Left lung (tissue), 10 donors: ENCODE data around the gene SUOX. TPM values are rescaled to one million over a fixed set of nuclear protein-coding genes. Genes with fewer than 3 reads are reported as not detected.

ENCODE experiments used
- ATAC-seq: fragments of 200-7000 bp; cut with Tn5 transposase; one replicate; pipeline ENCODE4 v1.9.1; 2020; ENCODE audit warnings: moderate library complexity
- DNase-seq, 4 donors: peaks; one replicate each; pipeline ENCODE4 v3.0.0-alpha.2; 2013 to 2020
- H3K27ac ChIP-seq, 2 donors: fragments of 200-600 bp; sonication (generic) in 1 of 2; one replicate each; pipeline versions ENCODE4 v1.5.0 to v1.8.0; 2020 to 2021
- H3K27me3 ChIP-seq, 2 donors: fragments of 200-600 bp; sonication (generic) in 1 of 2; one replicate each; pipeline versions ENCODE4 v1.5.0 to v1.8.0; 2020 to 2021
- H3K36me3 ChIP-seq, 2 donors: fragments of 200-600 bp; sonication (generic) in 1 of 2; one replicate each; pipeline versions ENCODE4 v1.5.0 to v1.8.0; 2020 to 2021
- H3K4me1 ChIP-seq, 2 donors: fragments of 200-600 bp; one replicate each; pipeline ENCODE4 v1.8.0; 2021
- H3K4me3 ChIP-seq, 2 donors: fragments of 200-600 bp; sonication (generic) in 1 of 2; one replicate each; pipeline versions ENCODE4 v1.5.0 to v1.8.0; 2020 to 2021; ENCODE audit warnings: mild to moderate bottlenecking in 1 of 2
- H3K9me3 ChIP-seq, 2 donors: fragments of 200-600 bp; sonication (generic) in 1 of 2; one replicate each; pipeline versions ENCODE4 v1.5.0 to v1.8.0; 2020 to 2021
- intact Hi-C, 2 donors: fragments of 100-400 bp; cut with DNase I; formaldehyde crosslinking; loops; one replicate each; pipeline versions ENCODE4 v1.11.2 to v1.14.2; 2022
- polyA plus RNA-seq, 6 donors: library from polyadenylated mRNA; unstranded; fragments of 120-200 nt; gene quantifications; one replicate each; pipeline ENCODE4 v1.2.1, GENCODE V29; 2013; ENCODE audit not compliant: insufficient read length in 6 of 6
- total RNA-seq, 2 donors: library from RNA; stranded (reverse); fragmentation: NEBNext Ultra II Directional; extraction: Animal tissue kit (Norgen Biotek cat#: 25700); gene quantifications; one replicate each; pipeline ENCODE4 v1.2.1, GENCODE V29; 2021
- TF ChIP-seq, protein P1 (sequence below), 2 donors: fragments of 200-600 bp; sonication (generic) in 1 of 2; IDR thresholded peaks; one replicate each; pipeline versions ENCODE4 v1.5.0 to v1.8.0; 2021; ENCODE audit warnings: antibody characterized with exemption in 2 of 2
- donor health status: DM: no; HTN: yes; CAD: no.
- donor health status: DM: no; HTN: no; CAD: no.

Gene SUOX
- total and polyA plus RNA-seq, 8 donors = 26.1 to 49.6 (median 41.2) TPM

DNA sequence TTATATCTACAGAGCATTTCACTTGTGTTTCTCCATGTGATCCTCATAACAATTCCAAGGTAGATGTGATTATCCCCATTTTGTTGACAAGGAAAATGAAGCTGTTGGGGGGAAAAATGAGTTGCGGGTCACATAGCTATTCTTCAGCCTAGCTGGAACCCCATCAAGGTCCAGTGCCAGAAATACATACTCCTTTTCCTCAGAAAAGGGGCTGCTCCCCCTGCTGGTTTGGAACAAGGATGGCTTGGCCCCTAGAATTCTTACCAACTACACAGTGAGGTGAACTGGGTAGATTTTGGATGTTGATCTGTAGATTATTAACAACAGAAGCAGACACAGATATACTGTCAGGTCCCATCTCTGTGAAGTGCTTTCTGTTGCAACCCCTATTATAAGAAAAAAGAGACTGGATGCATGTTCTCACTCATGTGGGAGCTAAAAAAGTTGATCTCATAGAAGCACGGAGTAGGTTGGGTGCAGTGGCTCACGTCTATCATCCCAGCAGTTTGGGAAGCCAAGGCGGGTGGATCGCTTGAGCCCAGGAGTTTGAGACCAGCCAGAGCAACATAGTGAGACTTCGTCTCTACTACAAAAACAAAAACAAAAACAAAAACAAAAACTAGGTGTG is 32.7 kb downstream of the SUOX start:
- Histone ChIP-seq H3K27me3 (no peaks in the 10 kb centered on the region), H3K27ac (no peak overlapping the region), H3K4me1 (peaks cover 4 to 8% of the 10 kb centered on the region in 2 donors), H3K36me3 (peaks cover 0 to 52% of the 10 kb centered on the region in 2 donors), H3K9me3 (no peaks in the 10 kb centered on the region), H3K4me3 (no peak overlapping the region)
- ATAC-seq (peak; percentile 91), DNase-seq (peak in 3 of 4 donors; percentile 38 to 79 (median 47))
- TF ChIP-seq, protein P1, sequence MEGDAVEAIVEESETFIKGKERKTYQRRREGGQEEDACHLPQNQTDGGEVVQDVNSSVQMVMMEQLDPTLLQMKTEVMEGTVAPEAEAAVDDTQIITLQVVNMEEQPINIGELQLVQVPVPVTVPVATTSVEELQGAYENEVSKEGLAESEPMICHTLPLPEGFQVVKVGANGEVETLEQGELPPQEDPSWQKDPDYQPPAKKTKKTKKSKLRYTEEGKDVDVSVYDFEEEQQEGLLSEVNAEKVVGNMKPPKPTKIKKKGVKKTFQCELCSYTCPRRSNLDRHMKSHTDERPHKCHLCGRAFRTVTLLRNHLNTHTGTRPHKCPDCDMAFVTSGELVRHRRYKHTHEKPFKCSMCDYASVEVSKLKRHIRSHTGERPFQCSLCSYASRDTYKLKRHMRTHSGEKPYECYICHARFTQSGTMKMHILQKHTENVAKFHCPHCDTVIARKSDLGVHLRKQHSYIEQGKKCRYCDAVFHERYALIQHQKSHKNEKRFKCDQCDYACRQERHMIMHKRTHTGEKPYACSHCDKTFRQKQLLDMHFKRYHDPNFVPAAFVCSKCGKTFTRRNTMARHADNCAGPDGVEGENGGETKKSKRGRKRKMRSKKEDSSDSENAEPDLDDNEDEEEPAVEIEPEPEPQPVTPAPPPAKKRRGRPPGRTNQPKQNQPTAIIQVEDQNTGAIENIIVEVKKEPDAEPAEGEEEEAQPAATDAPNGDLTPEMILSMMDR (IDR thresholded peaks at IDR 0.05) = peak; percentile 30 to 57
- intact Hi-C loops = no loop called here

DNA sequence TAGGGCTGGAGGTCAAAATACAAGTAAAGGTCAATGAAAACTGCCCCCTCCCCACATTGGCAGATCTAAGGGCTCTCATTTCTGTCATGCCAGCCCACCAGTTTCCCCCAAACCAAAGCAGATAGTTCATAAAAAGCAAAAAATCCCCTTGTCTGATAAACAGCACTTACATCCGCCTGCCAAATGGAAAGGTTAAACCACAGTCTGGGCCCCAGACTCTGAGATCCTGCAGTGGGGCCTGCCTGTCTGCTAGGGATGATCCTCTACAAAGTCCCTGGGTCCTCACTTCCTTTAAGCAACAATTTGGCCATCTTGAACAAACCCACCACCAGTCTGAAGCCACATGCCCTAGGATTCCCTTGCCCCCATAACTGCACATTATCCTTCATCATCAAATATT is 34.9 kb downstream of the SUOX start:
- TF ChIP-seq, protein P1 (IDR thresholded peaks at IDR 0.05) = no peak
- H3K27me3 ChIP-seq = no peaks in the 10 kb centered on the region
- H3K36me3 ChIP-seq = peaks cover 0 to 61% of the 10 kb centered on the region in 2 donors
- intact Hi-C loops = no loop called here
- H3K27ac ChIP-seq = no peak overlapping the region
- no peak for DNase-seq
- no peak overlapping the region for H3K4me3 ChIP-seq
- no peak for ATAC-seq
- peaks cover 4 to 8% of the 10 kb centered on the region in 2 donors for H3K4me1 ChIP-seq
- H3K9me3 ChIP-seq = no peaks in the 10 kb centered on the region

DNA sequence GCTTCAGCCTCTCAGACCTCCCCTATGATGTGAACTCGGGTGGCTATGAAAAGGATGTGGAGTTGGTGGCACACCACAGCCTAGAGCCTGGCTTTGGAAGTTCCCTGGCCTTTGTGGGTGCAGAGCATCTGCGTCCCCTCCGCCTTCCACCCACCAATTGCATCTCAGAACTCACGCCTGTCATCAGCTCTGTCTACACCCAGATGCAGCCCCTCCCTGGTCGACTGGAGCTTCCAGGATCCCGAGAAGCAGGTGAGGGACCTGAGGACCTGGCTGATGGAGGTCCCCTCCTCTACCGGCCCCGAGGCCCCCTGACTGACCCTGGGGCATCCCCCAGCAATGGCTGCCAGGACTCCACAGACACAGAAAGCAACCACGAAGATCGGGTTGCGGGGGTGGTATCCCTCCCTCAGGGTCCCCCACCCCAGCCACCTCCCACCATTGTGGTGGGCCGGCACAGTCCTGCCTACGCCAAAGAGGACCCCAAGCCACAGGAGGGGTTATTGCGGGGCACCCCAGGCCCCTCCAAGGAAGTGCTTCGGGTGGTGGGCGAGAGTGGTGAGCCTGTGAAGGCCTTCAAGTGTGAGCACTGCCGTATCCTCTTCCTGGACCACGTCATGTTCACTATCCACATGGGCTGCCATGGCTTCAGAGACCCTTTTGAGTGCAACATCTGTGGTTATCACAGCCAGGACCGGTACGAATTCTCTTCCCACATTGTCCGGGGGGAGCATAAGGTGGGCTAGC is 37.7 kb downstream of the SUOX start:
- H3K9me3 ChIP-seq = no peaks in the 10 kb centered on the region
- peaks cover 0 to 48% of the 10 kb centered on the region in 2 donors for H3K36me3 ChIP-seq
- no peak overlapping the region for H3K27ac ChIP-seq
- no peak overlapping the region for H3K4me3 ChIP-seq
- H3K27me3 ChIP-seq = no peaks in the 10 kb centered on the region
- DNase-seq = no peak
- intact Hi-C loops = loop anchor here in 1 of 2 donors (5.0 kb wide), 1 partner anchor 42 kb away; no protein-coding TSS in a partner anchor
- no peak for ATAC-seq
- H3K4me1 ChIP-seq = no peaks in the 10 kb centered on the region
- TF ChIP-seq, protein P1 (IDR thresholded peaks at IDR 0.05) = no peak

DNA sequence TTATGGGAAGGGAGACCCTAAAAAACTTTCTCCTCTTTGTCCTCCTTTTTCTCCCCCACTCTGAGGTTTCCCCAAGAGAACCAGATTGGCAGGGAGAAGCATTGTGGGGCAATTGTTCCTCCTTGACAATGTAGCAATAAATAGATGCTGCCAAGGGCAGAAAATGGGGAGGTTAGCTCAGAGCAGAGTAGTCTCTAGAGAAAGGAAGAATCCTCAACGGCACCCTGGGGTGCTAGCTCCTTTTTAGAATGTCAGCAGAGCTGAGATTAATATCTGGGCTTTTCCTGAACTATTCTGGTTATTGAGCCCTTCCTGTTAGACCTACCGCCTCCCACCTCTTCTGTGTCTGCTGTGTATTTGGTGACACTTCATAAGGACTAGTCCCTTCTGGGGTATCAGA is 40.1 kb downstream of the SUOX start:
- Histone ChIP-seq H3K4me3 (no peak overlapping the region), H3K27ac (no peak overlapping the region), H3K27me3 (no peaks in the 10 kb centered on the region), H3K36me3 (peaks cover 0 to 45% of the 10 kb centered on the region in 2 donors), H3K4me1 (peaks cover 6 to 10% of the 10 kb centered on the region in 2 donors), H3K9me3 (no peaks in the 10 kb centered on the region)
- no peak for DNase-seq
- ATAC-seq = no peak
- intact Hi-C loops = loop anchor here in 1 of 2 donors (5.0 kb wide), 1 partner anchor 45 kb away; no protein-coding TSS in a partner anchor
- TF ChIP-seq, protein P1 (IDR thresholded peaks at IDR 0.05) = no peak

DNA sequence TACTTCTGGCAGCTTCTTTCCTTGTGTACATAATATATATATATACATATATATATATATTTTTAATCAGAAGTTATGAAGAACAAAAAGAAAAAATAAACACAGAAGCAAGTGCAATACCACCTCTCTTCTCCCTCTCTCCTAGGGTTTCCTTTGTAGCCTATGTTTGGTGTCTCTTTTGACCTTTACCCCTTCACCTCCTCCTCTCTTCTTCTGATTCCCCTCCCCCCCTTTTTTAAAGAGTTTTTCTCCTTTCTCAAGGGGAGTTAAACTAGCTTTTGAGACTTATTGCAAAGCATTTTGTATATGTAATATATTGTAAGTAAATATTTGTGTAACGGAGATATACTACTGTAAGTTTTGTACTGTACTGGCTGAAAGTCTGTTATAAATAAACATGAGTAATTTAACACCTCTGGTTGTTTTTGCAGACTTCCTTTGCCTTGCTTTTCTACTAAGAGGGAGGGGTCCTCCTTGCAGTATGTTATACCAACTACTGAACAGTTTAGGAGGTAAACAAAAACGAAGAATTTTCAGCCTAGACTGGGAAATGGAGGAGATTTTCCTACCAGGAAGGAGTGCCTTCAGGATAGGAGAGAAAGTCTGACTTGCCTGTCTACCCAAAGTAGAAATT is 41.1 kb downstream of the SUOX start:
- Histone ChIP-seq H3K27me3 (no peaks in the 10 kb centered on the region), H3K27ac (no peak overlapping the region), H3K9me3 (no peaks in the 10 kb centered on the region), H3K4me1 (peaks cover 13 to 16% of the 10 kb centered on the region in 2 donors), H3K4me3 (no peak overlapping the region), H3K36me3 (peaks cover 0 to 39% of the 10 kb centered on the region in 2 donors)
- ATAC-seq (no peak), DNase-seq (no peak)
- intact Hi-C loops = loop anchor here in 1 of 2 donors (5.0 kb wide), 1 partner anchor 46 kb away; no protein-coding TSS in a partner anchor
- TF ChIP-seq, protein P1 (IDR thresholded peaks at IDR 0.05) = no peak
